Measurements from ENCODE around the gene DEFB121.
"Not testable (repeated sequence)": the region's sequence is repeated elsewhere in the genome, so short reads cannot be mapped to it uniquely, and the experiment has no call there.

Gene DEFB121

GRCh38 chr20:31406115-31406514 lies at the start of gene DEFB121:
Gene DEFB121, minus strand, starts transcription at chr20:31406215. Its CDS starts 63 bp downstream, at chr20:31406152.
- no peak for DNase-seq

- DNase-seq, result no peak
Observed at GRCh38 chr20:31454361-31454760, 48.3 kb upstream of the DEFB121 start.

- no peak for DNase-seq
Observed at GRCh38 chr20:31452575-31452974, 46.6 kb upstream of the DEFB121 start.

GRCh38 chr20:31449511-31450414 lies 43.7 kb upstream of the DEFB121 start:
- DNase-seq, result no peak

GRCh38 chr20:31446084-31446819 lies 40.2 kb upstream of the DEFB121 start:
- no peak for DNase-seq

- no peak for DNase-seq
Observed at GRCh38 chr20:31440012-31440659, 34.1 kb upstream of the DEFB121 start, which contains the start of gene DEFB123. Gene DEFB123, plus strand, starts transcription at chr20:31440632. Its CDS starts 67 bp downstream, at chr20:31440699.

- DNase-seq, result no peak
Observed at GRCh38 chr20:31430568-31431115, 24.6 kb upstream of the DEFB121 start.

GRCh38 chr20:31427576-31427975 lies 21.6 kb upstream of the DEFB121 start:
- not testable (repeated sequence) for DNase-seq

GRCh38 chr20:31426891-31427551 lies 21.0 kb upstream of the DEFB121 start:
- not testable (repeated sequence) for DNase-seq

- no peak for DNase-seq
Observed at GRCh38 chr20:31425797-31426196, 19.8 kb upstream of the DEFB121 start.

- DNase-seq, result no peak
Observed at GRCh38 chr20:31418307-31418706, 12.3 kb upstream of the DEFB121 start.

GRCh38 chr20:31415653-31416052 lies 9.6 kb upstream of the DEFB121 start:
- no peak for DNase-seq

- no peak for DNase-seq
Observed at GRCh38 chr20:31414381-31414780, 8.4 kb upstream of the DEFB121 start.

- DNase-seq, result no peak
Observed at GRCh38 chr20:31410011-31410410, 4.0 kb upstream of the DEFB121 start.

GRCh38 chr20:31403886-31404285 lies 2.1 kb downstream of the DEFB121 start:
- no peak for DNase-seq

GRCh38 chr20:31394900-31395299 lies 11.1 kb downstream of the DEFB121 start:
- DNase-seq, result no peak

GRCh38 chr20:31392836-31393235 lies 13.2 kb downstream of the DEFB121 start:
- no peak for DNase-seq

- DNase-seq, result no peak
Observed at GRCh38 chr20:31390490-31390889, 15.5 kb downstream of the DEFB121 start, which contains the start of gene DEFB119. Gene DEFB119, minus strand, starts transcription at chr20:31390590. Its CDS starts 107 bp downstream, at chr20:31390483.

GRCh38 chr20:31374346-31374745 lies 31.7 kb downstream of the DEFB121 start:
- no peak for DNase-seq

- no peak for DNase-seq
Observed at GRCh38 chr20:31368301-31368700, 37.7 kb downstream of the DEFB121 start, which contains the start of gene DEFB118. Gene DEFB118, plus strand, starts transcription at chr20:31368601. Its CDS starts 50 bp downstream, at chr20:31368651.

- not testable (repeated sequence) for DNase-seq
Observed at GRCh38 chr20:31364272-31364671, 41.7 kb downstream of the DEFB121 start.

GRCh38 chr20:31363295-31363694 lies 42.7 kb downstream of the DEFB121 start:
- DNase-seq, result no peak
